Measurements from ENCODE around the gene TP53RK. TPM values are rescaled to one million over a fixed set of nuclear protein-coding genes. Genes with fewer than 3 reads are reported as not detected.

Gene TP53RK
- total and polyA plus RNA-seq, 2 of the 13 experiments (the other 11 are each of a cell fraction or from before 2014, with no cell fraction given), result 12.9 to 25.5 TPM

DNA sequence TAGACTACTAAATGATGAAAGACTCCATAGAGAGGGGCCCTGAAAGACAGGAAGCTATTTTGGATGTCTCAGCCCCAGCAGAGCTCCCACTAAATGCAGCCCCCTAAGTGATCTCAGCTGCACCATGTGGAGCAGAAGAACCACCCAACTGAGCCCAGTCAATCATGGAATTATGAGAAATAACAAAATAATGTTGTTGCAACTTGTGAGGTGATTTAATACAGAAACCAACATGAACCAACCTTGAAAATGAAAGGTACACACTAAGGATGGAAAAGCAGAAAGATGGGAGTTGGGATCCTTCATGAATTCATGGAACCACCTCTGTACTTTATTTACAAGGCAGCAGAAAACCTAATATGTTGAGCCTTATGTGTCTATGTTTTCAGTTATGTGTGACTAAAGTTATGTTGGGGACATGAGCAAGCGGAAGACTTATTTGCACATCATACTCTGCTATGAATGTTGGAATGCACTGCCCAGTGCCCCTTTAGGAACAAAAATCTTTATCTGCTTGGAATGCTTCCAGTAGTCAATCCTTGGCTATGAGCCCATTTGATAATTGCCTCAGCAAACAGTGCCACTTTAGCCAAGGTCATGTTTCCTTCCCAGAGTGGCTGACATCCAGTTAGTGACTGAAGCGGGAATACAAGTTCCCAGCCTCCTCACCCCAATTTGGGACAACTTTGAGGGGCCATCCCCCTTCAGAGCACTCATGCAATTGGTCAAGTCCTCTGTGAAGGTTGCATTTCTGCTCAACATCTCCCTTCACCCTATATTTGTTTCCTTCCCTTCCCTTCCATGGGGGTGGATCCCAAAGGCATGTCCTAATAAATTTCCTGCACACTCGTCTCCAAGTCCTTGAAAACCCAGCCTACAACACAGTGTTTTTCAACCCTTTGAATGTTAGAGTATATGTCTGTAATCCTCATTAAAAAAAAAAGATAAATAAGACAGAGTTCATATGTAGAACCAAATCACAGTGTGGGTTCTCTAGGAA, 18.4 kb downstream of the TP53RK start (continued):
- TF ChIP-seq, protein P1, sequence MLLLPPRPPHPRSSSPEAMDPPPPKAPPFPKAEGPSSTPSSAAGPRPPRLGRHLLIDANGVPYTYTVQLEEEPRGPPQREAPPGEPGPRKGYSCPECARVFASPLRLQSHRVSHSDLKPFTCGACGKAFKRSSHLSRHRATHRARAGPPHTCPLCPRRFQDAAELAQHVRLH (CRISPR knock-in tag; IDR thresholded peaks at IDR 0.05; ENCODE audit: borderline replicate concordance, low read depth), result peak; percentile 82
- TF ChIP-seq, protein P2, sequence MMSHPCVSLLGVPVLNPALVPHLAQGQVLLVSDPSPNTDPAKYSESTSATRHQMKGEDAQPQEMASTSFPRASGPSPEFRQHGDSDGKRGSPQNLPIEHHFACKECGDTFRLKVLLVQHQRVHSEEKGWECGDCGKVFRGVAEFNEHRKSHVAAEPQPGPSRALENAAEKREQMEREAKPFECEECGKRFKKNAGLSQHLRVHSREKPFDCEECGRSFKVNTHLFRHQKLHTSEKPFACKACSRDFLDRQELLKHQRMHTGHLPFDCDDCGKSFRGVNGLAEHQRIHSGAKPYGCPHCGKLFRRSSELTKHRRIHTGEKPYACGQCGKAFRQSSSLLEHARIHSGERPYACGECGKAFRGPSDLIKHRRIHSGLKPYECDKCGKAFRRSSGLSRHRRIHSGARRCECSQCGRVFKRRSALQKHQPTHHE (CRISPR knock-in tag; IDR thresholded peaks at IDR 0.05; ENCODE audit: borderline replicate concordance), result peak; percentile 50; the same call in 1 of the 2 replicates
- no peak for TF ChIP-seq XRCC5 (optimal IDR thresholded peaks at IDR 0.05; ENCODE audit: low read length)
- no peak; the same call in 1 of the 2 replicates for TF ChIP-seq PAX8 (CRISPR knock-in tag; IDR thresholded peaks at IDR 0.05; ENCODE audit: borderline replicate concordance)
- no peak for TF ChIP-seq ZFP37 (CRISPR knock-in tag; IDR thresholded peaks at IDR 0.05; ENCODE audit: borderline replicate concordance)
- TF ChIP-seq, protein P3, sequence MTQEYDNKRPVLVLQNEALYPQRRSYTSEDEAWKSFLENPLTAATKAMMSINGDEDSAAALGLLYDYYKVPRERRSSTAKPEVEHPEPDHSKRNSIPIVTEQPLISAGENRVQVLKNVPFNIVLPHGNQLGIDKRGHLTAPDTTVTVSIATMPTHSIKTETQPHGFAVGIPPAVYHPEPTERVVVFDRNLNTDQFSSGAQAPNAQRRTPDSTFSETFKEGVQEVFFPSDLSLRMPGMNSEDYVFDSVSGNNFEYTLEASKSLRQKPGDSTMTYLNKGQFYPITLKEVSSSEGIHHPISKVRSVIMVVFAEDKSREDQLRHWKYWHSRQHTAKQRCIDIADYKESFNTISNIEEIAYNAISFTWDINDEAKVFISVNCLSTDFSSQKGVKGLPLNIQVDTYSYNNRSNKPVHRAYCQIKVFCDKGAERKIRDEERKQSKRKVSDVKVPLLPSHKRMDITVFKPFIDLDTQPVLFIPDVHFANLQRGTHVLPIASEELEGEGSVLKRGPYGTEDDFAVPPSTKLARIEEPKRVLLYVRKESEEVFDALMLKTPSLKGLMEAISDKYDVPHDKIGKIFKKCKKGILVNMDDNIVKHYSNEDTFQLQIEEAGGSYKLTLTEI (CRISPR knock-in tag; conservative IDR thresholded peaks at IDR 0.05), result no peak
- TF ChIP-seq PTBP1 (IDR thresholded peaks at IDR 0.05; ENCODE audit: low read depth, low read length, poor library complexity, severe bottlenecking), result no peak
- TF ChIP-seq ZFP41 (CRISPR knock-in tag; IDR thresholded peaks at IDR 0.05; ENCODE audit: borderline replicate concordance), result no peak
- TF ChIP-seq, protein P4, sequence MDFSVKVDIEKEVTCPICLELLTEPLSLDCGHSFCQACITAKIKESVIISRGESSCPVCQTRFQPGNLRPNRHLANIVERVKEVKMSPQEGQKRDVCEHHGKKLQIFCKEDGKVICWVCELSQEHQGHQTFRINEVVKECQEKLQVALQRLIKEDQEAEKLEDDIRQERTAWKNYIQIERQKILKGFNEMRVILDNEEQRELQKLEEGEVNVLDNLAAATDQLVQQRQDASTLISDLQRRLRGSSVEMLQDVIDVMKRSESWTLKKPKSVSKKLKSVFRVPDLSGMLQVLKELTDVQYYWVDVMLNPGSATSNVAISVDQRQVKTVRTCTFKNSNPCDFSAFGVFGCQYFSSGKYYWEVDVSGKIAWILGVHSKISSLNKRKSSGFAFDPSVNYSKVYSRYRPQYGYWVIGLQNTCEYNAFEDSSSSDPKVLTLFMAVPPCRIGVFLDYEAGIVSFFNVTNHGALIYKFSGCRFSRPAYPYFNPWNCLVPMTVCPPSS (IDR thresholded peaks at IDR 0.05), result no peak
- TF ChIP-seq, protein P5, sequence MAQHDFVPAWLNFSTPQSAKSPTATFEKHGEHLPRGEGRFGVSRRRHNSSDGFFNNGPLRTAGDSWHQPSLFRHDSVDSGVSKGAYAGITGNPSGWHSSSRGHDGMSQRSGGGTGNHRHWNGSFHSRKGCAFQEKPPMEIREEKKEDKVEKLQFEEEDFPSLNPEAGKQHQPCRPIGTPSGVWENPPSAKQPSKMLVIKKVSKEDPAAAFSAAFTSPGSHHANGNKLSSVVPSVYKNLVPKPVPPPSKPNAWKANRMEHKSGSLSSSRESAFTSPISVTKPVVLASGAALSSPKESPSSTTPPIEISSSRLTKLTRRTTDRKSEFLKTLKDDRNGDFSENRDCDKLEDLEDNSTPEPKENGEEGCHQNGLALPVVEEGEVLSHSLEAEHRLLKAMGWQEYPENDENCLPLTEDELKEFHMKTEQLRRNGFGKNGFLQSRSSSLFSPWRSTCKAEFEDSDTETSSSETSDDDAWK (CRISPR knock-in tag; IDR thresholded peaks at IDR 0.05), result no peak
- peak; percentile 72; the same call in 1 of the 2 replicates for TF ChIP-seq ZNF317 (CRISPR knock-in tag; IDR thresholded peaks at IDR 0.05)
- TF ChIP-seq RBFOX2 (IDR thresholded peaks at IDR 0.05; ENCODE audit: low read depth, low read length), result peak; percentile 47; the same call in 1 of the 2 replicates
- TF ChIP-seq DR1 (CRISPR knock-in tag; IDR thresholded peaks at IDR 0.05), result no peak
- TF ChIP-seq JDP2 (CRISPR knock-in tag; IDR thresholded peaks at IDR 0.05; ENCODE audit: borderline replicate concordance), result no peak
- TF ChIP-seq MYNN (CRISPR knock-in tag; IDR thresholded peaks at IDR 0.05; ENCODE audit: low read depth), result no peak
- peak; percentile 54; the same call in 1 of the 2 replicates for TF ChIP-seq NR2C2 (CRISPR knock-in tag; IDR thresholded peaks at IDR 0.05; ENCODE audit: borderline replicate concordance)
- TF ChIP-seq, protein P6, sequence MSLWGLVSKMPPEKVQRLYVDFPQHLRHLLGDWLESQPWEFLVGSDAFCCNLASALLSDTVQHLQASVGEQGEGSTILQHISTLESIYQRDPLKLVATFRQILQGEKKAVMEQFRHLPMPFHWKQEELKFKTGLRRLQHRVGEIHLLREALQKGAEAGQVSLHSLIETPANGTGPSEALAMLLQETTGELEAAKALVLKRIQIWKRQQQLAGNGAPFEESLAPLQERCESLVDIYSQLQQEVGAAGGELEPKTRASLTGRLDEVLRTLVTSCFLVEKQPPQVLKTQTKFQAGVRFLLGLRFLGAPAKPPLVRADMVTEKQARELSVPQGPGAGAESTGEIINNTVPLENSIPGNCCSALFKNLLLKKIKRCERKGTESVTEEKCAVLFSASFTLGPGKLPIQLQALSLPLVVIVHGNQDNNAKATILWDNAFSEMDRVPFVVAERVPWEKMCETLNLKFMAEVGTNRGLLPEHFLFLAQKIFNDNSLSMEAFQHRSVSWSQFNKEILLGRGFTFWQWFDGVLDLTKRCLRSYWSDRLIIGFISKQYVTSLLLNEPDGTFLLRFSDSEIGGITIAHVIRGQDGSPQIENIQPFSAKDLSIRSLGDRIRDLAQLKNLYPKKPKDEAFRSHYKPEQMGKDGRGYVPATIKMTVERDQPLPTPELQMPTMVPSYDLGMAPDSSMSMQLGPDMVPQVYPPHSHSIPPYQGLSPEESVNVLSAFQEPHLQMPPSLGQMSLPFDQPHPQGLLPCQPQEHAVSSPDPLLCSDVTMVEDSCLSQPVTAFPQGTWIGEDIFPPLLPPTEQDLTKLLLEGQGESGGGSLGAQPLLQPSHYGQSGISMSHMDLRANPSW (CRISPR knock-in tag; IDR thresholded peaks at IDR 0.05; ENCODE audit: borderline replicate concordance), result 0 out of 2 replicates have a peak, but pooled peaks have one; percentile 96
- no peak for TF ChIP-seq RNF2 (conservative IDR thresholded peaks at IDR 0.05; ENCODE audit: low read depth)

Measured in HepG2 (cell line).